GM12873 (cell line): Measurements from ENCODE around the gene DOP1A.

ENCODE experiments used
- CTCF ChIP-seq: IDR thresholded peaks from 2 replicates; pipeline ENCODE4 v1.5.1; 2012; ENCODE audit warnings: low read depth, mild to moderate bottlenecking, moderate library complexity, low read length, control low read depth; ENCODE audit not compliant: insufficient read depth; ENCODE audit errors: missing control alignments

DOP1A gene

GRCh38 chr6:83067448-83068439 is at the start of gene DOP1A:
TSS of gene DOP1A (plus strand) at chr6:83067671. CDS start at chr6:83096978, 29,307 bp downstream.
- peak; percentile 86 for TF ChIP-seq CTCF

- no peak for TF ChIP-seq CTCF
Observed at GRCh38 chr6:83019741-83020140, 47.7 kb upstream of the DOP1A start.

- no peak for TF ChIP-seq CTCF
Observed at GRCh38 chr6:83031689-83032088, 35.8 kb upstream of the DOP1A start.

GRCh38 chr6:83038246-83038645 is 29.2 kb upstream of the DOP1A start:
- no peak for TF ChIP-seq CTCF

GRCh38 chr6:83042467-83043053 is 24.9 kb upstream of the DOP1A start:
- no peak for TF ChIP-seq CTCF

GRCh38 chr6:83044091-83044768 is 23.2 kb upstream of the DOP1A start:
- no peak for TF ChIP-seq CTCF
